ENCODE measurements around the gene SNCA.

Gene SNCA

GRCh38 chr4:89813197-89813596 lies 23.8 kb downstream of the SNCA start:
- no peak for DNase-seq

DNA sequence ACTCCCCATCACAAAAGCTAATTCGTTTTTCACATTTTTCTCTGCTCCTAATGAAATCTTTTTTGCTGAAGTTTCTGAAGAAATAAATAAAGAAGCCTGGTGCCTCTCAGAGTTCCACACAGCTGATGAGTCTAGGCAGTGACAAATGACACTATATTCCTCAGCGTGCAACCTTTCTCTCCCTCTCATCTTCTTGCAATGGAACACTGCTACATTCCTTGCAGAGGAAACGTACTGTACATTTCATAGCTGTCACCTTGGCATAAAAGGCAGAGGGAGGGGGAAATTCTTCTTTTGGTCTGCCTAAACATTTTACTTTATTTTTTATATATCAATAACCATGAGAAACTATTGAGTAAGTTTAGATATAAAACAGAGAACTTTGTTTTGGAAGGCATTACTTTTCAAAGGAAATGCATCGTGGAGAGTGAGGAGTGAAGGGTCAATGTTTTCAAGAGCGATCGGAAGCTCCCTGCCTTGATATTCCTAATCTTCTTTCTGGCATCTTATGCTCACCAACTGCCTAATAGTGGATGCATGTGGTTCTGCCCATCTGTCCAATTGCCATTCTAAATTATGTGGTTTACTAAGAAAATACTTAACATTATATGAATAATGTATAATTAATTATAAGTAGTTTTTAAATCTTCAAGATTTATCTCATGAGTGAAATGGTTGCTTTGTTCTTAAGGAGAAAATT lies 29.4 kb downstream of the SNCA start:
- no peak for DNase-seq

- no peak for DNase-seq
Observed at GRCh38 chr4:89805297-89805696, 31.7 kb downstream of the SNCA start.

GRCh38 chr4:89803915-89804314 lies 33.0 kb downstream of the SNCA start:
- DNase-seq: no peak

DNA sequence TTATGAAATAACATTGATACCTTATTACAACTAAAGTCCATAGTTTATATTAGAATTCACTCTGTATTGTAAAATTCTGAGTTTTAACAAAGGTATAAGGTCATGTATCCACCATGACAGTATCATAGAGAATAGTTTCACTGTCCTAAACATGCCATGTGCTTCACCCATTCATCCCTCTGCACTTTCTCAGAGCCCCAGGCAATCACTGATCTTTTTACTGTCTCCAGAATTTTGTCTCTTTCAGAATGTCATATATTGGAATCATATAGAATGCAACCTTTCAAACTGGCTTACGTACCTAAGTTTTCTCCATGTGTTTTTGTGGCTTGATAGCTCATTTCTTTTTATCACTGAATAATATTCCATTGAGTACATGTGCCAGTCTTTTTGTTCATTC lies 33.9 kb downstream of the SNCA start:
- no peak for DNase-seq

DNA sequence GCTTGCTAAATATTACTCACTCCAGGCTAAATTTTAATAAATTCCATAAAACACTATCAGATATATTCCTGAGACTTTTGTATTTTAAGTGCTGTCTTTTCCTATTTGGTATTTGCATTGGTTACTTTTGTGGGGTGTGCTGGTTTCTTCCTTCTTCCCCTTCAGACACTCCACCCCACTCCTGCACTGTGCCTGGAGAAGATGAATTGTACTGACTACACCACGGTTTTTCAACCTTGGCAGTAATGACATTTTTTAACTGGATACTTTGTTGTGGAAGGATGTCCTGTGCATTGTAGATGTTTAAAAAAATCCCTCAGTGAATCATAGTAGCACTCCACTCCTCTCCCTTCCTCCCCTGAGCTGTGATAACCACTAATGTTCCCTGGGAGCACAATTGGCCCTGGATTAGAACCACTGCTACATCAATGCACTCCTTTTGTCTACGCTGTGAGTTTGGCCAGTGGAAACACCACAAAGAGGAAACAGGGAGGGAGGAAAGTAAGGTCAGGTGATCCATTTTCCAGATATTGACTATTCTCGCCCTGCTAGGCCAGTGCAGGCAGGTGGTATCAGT lies 36.3 kb downstream of the SNCA start:
- no peak for DNase-seq

DNA sequence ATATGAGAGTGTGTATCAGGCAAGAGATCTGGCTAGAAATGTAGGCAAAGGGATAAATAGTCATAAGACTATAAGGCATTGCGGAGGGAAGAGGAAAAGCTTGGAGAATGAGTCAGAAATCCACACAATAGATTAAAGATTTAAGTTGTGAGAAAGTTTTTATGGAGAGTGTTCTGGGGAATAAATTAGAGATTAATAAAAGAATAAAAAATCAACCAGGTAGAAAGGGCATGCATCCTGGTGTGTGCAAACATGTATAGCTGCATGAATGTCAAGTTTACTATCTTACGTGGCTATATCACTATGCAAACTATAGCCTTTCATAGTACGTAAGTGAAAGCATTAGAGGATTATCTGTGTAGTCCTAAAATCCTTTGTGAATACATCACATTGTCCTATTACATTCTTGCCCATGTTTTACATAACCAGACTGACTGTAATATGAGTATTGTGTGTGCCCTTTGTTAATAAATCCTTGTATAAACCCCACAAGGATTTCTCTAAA lies 36.9 kb downstream of the SNCA start:
- DNase-seq: no peak

DNA sequence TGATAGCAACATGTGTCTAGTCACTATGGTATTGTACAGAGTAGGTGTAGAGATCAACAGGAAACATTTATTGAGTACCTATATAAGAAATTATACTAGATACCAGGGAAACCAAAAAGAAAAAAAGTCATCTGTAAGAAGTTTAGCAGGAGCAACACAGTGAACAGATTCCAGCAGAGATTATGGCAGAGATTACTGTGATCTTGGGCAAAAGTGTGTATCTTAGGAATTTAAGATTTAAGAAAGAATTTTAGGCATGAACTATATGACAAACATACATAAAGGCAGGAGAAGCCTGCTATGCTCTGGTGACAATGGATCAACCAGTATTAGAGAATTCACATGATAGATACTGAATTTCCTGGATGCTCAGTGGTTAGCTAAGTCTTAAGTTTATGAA lies 37.9 kb downstream of the SNCA start:
- DNase-seq: no peak

GRCh38 chr4:89797117-89797516 lies 39.8 kb downstream of the SNCA start:
- DNase-seq: no peak

GRCh38 chr4:89788206-89789072 lies 48.5 kb downstream of the SNCA start:
- no peak for DNase-seq

DNA sequence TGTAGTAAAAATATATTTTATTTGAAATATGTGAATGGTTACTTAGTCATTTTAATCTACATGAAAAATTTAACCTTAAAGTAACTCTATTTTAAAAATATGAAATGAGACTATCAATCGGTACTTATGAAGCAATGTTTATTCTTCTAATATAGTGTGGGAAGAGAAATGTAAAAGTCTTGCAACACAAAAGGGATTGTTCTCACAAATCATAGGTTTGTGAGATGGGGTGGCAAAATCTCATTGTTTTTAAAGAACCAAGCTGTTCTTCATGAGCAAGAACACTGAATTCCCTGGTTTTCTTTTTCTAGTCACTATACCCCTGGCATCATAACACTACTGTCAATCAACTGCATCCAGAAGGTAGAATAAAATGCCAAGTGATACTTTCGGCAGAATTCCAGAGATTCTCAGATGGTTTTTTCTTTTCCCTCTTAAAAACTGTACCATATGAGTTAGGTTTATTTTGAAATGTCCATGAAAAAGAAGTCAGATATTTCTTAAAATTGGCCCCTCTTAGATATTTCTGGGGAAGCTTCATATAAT lies 52.2 kb downstream of the SNCA start:
- DNase-seq: no peak

DNA sequence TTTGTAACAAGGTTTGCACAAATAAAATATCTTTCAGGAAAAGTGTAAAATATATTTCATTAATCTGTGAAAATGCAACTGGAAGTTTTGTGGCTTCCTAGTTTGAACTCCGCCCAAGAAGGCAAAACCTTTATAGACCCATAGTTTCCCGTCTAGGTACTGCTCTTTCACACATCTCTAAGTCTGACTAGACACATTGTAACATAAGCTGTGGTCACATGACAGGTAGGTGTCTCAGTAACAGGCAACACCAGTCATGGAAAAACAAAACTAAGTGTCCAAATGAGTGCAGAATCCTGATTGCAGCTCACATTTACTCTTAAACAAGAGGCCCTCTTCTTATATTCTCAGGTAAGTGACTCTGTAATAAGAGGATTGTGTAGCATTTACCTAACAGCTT lies 55.6 kb downstream of the SNCA start:
- no peak for DNase-seq

DNA sequence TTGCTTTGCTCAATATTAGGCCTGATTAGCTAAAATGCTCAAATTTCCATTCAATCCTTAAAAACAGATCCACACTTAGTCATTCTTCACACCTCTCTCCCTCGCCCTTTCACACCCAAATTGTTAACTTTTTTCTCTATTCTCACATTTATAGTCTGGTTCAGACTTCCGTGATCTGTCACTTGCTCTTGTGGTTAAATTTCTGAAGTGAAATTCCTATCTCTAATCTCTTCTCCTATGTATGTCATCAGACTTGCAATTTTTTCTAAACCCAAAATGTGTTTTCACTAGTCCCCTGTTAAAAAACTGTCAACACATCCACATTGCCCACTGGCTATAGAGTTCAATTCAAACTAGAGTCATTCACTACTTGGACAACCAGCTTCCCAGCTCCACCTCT lies 63.2 kb downstream of the SNCA start:
- DNase-seq: no peak

DNA sequence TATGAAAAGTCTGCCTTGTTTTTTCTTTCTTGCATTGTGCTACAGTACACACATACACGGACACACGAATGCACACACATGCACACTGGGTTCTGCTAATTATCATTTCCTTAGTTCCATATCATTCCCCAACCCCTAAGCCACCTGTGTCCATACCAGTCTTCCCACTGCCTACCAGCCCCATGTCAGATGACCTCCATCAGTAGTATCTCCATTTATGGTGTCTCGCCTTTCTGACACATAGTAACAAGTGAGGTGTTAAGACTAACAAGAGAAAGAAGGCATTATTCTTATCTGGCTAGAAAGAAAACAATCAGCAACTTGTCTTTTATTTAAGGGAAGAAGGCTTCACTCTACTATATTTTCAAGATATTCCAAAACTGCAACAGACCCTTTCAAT lies 67.1 kb downstream of the SNCA start:
- DNase-seq: no peak

DNA sequence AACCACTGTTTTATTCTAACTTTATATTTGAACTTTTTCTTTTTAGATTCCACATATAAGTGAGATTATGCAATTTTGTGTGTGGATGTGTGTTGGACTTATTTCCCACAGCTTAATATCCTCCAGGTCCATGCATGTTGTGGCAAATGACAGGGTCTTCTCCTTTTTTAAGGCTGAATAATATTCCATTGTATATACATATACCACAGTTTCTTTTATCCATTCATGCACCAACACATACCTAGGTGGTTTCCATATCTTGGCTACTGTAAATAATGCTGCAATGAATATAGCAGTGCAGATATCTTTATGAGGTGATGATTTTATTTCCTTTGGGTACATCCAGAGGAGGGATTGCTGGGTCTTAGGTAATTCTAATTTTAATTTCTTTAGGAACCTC lies 69.0 kb downstream of the SNCA start:
- DNase-seq: no peak

DNA sequence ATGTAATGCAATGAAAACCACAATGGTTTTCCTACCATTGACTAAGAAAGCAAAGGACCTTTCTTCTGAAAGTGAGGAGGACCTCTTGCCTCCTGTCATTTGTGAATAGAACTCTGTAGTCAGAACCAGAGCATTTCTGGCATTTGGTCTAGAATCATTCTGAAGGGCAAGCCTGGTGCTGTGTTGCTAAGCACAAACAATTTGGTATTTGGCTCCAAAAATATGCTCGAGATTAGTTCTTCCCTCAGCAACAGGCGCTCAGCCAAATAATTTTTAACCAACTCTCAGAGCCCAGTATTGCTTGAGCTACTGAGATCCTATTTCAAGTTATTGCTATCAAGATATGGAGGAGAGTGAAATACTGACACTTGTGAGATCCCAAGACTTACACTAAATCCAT lies 71.0 kb downstream of the SNCA start:
- no peak for DNase-seq

- no peak for DNase-seq
Observed at GRCh38 chr4:89765528-89765927, 71.4 kb downstream of the SNCA start.

DNA sequence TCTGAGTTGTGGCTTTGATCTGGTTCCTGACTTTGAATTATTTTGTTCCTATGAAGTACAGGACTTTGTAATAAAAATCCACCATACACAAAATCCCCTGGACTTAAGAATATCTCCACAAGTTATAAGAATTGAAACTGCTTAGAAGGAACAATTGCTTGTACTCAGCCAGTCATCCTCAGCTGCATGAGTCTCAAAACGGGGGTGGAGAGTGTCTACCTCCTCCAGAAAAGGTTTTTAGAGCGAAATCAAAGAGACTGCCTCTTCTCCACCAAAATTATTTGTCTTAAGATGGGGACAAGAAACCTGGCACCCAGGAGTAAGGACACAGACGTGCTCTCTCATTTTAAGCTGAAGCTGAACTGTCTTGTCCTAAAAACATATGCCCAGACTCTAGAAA lies 74.7 kb downstream of the SNCA start:
- DNase-seq: no peak

- DNase-seq: no peak
Observed at GRCh38 chr4:89759426-89759825, 77.5 kb downstream of the SNCA start.

- no peak for DNase-seq
Observed at GRCh38 chr4:89757154-89757719, 79.7 kb downstream of the SNCA start.

DNA sequence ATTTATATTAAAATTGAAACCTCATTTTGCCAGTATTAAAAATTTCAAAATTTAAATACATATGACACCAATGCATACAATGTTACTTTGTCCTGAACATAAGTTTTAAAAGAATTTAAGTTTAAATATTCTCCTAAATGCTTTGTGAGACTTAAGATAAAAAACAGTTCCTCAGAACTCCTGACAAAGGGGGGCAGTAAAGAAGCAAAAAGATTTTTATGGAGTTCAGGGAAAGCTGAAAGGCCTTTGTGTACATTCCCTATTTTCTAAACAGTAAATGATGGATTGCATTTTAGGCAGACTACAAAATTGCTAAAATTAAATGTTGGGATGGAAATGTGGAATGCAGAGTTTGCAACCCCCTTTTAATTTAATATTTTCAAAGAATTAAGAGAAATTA lies 81.7 kb downstream of the SNCA start:
- no peak for DNase-seq

- DNase-seq: no peak
Observed at GRCh38 chr4:89754531-89754930, 82.4 kb downstream of the SNCA start.

GRCh38 chr4:89753601-89754066 lies 83.3 kb downstream of the SNCA start:
- DNase-seq: no peak

Measured in CD4-positive, alpha-beta T cell treated with Interleukin-21 for 1 hour (primary cell).